ENCODE results near the gene AMOTL1.

The AMOTL1 gene

GRCh38 chr11:94802501-94802900, 34.3 kb downstream of the AMOTL1 start:
- Histone ChIP-seq H3K4me3 (replicated peaks; ENCODE audit: insufficient read depth, low read length) (no peak overlapping the region), H3K27ac (replicated peaks) (no peak overlapping the region)

GRCh38 chr11:94803491-94803890, 35.3 kb downstream of the AMOTL1 start:
- Histone ChIP-seq H3K27ac (replicated peaks) (no peak overlapping the region), H3K4me3 (replicated peaks; ENCODE audit: insufficient read depth, low read length) (no peak overlapping the region), H3K27me3 (ENCODE audit: insufficient read depth, poor library complexity, severe bottlenecking) (no peaks in the 10 kb centered on the region)
- no peak for DNase-seq (ENCODE audit: low read depth in 1 of 2, low spot score in 1 of 2)
- TF ChIP-seq GABPA (IDR thresholded peaks at IDR 0.05; ENCODE audit: low read depth) = no peak
- no peak for TF ChIP-seq CTCF (IDR thresholded peaks at IDR 0.05; ENCODE audit: insufficient read depth, low read length)
- TF ChIP-seq POLR2AphosphoS5 (IDR thresholded peaks at IDR 0.05; ENCODE audit: low read depth) = no peak
- TF ChIP-seq SPI1 (IDR thresholded peaks at IDR 0.05; ENCODE audit: borderline replicate concordance, low read depth) = no peak
- no peak for TF ChIP-seq REST (IDR thresholded peaks at IDR 0.05; ENCODE audit: insufficient replicate concordance, low read depth)

More at GRCh38 chr11:94802501-94802900, 34.3 kb downstream of the AMOTL1 start:
- DNase-seq (ENCODE audit: low read depth in 1 of 2, low spot score in 1 of 2) = no peak
- peaks cover 2% of the 10 kb centered on the region for H3K27me3 ChIP-seq (ENCODE audit: insufficient read depth, poor library complexity, severe bottlenecking)
- TF ChIP-seq GABPA (IDR thresholded peaks at IDR 0.05; ENCODE audit: low read depth) (no peak), CTCF (IDR thresholded peaks at IDR 0.05; ENCODE audit: insufficient read depth, low read length) (no peak), POLR2AphosphoS5 (IDR thresholded peaks at IDR 0.05; ENCODE audit: low read depth) (no peak), SPI1 (IDR thresholded peaks at IDR 0.05; ENCODE audit: borderline replicate concordance, low read depth) (no peak), REST (IDR thresholded peaks at IDR 0.05; ENCODE audit: insufficient replicate concordance, low read depth) (no peak)

- Histone ChIP-seq H3K4me3 (replicated peaks; ENCODE audit: insufficient read depth, low read length) (no peak overlapping the region), H3K27ac (replicated peaks) (no peak overlapping the region), H3K27me3 (ENCODE audit: insufficient read depth, poor library complexity, severe bottlenecking) (no peaks in the 10 kb centered on the region)
- TF ChIP-seq REST (IDR thresholded peaks at IDR 0.05; ENCODE audit: insufficient replicate concordance, low read depth) = no peak
- no peak for TF ChIP-seq POLR2AphosphoS5 (IDR thresholded peaks at IDR 0.05; ENCODE audit: low read depth)
- no peak for TF ChIP-seq GABPA (IDR thresholded peaks at IDR 0.05; ENCODE audit: low read depth)
- no peak for DNase-seq (ENCODE audit: low read depth in 1 of 2, low spot score in 1 of 2)
These were observed 36.7 kb downstream of the AMOTL1 start for GRCh38 chr11:94804874-94805273.
